NCI-H524 treated with DMSO at 0.1 percent for 48 hours (cell line): ENCODE data around the gene MLLT10.

Source experiments
- DNase-seq: peaks from one replicate; lab custom pipeline; 2025; lab: John Stamatoyannopoulos, UW

MLLT10 gene

DNA sequence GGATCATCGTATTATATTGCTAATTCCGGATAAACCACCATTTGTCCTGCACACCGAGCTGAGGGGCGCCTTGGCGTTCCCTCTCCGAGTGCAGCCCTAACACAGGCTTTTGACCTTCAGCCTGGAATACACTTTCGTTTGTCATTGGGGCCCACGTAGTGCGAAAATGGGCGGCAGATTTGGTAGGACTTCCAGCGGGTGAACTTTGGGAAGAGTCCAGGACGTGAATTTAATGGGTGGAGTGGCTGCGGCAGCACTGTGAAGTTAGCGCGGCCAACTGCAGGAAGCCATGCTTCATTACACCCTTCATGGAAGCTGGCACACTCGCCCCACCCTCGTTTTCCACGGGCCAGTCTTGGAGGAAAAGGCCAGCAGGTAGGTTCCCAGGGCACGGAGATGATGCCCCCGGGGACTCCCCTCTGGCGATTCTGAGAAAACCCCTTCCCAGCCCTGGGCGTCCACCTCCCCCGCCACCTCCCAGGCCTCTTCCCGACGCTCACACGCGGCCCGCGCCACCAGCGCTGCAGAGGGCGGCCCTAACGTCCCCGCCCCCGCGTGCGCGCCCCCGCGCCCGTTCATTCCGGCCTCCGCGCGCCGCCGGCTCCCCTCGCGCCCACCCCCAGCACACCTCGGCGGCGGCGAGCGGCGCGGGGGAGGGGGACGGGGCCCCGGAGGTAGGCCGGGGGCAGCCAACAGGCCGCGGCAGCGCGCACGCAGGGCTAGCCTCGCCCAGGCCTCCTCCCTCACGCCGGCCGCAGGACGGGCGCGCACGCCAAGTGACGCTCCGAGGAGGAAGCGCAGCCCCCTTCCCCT lies at the start of gene MLLT10:
TSS of gene MLLT10 (plus strand) at position 766 of the 813 bp plus-strand sequence. CDS start 413 bp downstream, outside the sequence.
- no peak for DNase-seq

DNA sequence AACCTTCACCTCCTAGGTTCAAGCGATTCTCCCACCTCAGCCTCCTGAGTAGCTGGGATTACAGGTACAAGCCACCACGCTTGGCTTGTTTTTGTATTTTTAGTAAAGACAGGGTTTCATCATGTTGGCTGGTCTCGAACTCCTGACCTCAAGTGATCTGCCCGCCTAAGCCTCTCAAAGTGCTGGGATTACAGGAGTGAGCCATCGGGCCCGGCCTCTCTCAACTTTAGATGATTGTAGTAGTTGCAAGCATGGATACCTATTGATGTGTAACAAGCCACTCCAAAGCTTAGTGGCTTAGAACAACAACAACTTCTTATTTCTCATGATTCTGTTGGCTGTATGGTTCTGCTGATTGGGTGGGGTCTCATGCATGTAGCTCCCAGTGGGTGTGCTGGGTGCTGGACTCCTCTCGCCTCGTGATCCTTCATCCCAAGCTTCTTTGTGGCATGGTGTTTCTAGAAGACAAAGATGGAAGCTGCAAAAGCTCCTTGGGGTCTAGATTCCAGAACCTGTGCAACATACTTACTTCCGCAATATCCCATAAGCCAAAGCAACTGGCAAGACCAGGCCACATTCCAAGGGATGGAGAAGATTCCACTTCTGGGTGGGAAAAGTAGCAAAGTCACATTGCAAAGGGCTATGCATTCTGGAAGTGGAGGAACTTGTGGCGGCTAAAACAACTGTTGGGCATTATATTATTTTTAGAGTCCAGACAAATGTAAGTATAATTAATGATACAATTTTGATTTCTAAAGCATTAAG lies 46.4 kb upstream of the MLLT10 start:
- no peak for DNase-seq

DNA sequence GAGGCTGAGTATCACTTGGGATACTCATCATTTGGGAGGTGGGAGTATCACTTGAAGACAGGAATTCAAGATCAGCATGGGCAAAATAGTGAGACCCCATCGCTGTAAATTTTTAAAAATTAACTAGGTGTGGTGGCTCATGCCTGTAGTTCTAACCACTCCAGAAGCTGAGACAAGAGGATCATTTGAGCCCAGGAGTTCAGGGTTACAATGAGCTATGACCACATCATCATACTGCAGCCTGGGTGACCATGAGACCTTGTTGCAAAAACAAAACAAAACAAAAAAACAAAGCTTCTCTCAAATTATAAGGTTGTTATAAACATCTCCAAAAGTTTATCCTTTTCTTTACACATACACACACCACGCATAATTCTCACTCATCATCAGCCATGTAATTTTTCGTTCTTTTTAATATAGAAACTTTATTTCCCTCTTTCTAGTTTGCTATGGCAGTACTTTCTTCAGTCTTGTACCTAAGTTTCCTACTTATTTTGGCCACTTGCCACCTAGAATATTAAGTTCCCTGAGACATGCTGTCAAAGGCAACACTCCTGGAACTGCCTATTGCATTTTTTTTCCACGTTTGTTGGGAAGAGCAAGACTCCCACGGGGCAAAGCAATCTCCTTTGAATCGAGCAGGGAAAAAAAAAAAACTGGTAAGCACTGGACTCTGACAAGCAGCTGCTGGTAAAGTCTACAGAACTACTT lies 45.6 kb upstream of the MLLT10 start:
- no peak for DNase-seq

DNA sequence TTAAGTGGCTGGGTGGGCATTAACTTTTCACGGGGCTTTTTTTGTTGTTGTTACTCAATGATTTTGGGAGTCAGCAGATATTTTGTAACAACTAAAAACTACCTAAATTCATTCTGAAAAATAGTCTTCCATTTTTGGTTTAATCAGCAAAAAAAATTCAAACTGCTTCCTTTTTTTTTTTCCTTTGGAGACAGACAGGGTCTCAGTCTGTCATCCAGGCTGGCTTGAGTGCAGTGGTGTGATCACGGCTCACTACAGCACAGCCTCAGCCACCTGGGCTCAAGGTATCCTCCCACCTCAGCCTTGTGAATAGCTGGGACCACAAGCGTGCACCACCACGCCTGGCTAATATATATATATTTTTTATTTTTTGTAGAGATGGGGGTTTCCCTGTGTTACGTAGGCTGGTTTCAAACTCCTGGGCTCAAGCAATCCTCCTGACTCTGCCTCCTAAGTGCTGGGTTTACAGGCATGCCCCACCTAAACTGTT lies 45.0 kb upstream of the MLLT10 start:
- DNase-seq = no peak

DNA sequence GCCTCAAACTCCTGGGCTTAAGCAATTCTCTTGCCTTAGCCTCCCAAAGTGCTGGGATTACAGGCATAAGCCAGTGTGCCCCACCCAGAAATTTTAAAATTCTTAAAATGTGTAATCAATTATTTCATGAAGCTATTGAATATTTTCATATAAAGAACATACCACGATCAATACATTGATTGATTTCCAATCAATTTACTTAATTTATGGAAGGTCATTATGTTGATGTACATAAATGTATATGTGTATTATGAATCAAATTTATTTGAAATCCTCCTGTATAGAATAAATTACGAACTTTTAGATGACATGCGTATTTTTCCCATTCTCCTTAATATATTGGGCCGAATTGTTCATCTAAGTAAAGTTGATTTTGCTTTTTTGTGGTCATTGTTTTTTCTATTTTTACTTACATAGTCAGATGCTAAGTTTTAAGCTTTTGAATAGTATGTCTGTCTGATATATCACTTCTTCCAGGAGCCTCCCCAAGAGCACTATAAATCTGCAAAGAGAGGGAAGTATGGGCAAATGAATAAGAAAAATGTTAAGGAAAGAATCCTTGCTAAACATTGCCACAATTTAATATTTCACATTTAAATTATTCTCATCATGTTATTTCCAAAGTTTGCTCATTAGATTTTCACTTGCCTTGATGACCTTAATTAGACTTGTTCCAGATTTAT lies 43.9 kb upstream of the MLLT10 start:
- no peak for DNase-seq

DNA sequence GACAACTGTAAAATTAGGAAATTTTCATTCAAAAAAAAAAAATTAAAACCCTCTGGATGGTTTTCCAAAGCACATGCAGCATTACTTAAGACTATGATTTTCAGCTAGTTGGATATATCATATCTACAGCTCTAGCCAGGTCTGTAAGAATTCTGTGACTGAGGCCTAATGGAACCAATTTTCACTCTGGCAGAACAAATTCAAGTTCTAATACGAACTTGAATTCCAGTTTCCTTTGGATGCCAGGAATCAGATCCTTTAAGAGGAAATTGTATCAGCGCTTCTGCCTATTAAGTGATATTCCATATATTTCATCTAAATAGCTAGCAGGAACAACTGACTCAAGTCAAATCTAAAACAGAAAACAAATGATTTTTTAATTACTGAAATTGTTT lies 43.3 kb upstream of the MLLT10 start:
- DNase-seq = no peak

DNA sequence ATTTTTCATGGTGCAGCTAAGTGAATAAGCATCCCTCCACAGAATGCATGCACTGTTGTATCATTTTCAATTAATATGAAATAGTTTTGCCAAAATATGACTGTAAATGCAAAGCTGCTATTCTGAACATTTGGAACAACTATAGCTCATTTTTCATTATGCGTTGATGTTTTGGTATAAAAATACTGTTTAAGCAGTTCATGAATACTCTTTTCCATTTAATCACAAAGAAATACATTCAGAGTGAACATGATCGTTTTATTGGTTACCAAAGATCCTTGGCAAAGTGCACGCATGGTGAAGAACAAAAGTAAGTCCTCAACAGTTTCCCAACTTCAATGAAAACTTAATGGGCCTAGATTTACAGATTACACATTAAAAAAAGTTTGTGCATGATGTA lies 41.6 kb upstream of the MLLT10 start:
- no peak for DNase-seq

DNA sequence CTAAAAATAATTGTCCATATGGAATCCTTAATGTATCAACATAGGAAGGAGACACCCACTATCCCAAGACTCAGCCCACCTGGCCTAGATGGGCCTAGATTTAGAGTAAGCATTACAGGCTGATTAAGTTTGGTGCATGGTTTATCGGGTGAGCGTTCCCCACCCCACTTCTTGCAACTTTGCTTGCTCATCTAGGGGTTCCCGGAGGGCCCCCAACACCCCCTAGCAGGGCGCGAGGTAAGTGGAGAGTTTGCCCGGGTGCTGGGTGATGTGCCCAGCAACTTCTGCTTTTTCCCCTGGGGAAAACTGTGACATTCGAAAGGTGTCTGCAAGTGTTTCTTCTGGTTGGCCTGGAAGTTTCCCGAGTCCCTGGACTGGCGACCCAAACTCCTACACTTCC lies 40.2 kb upstream of the MLLT10 start:
- DNase-seq = no peak

DNA sequence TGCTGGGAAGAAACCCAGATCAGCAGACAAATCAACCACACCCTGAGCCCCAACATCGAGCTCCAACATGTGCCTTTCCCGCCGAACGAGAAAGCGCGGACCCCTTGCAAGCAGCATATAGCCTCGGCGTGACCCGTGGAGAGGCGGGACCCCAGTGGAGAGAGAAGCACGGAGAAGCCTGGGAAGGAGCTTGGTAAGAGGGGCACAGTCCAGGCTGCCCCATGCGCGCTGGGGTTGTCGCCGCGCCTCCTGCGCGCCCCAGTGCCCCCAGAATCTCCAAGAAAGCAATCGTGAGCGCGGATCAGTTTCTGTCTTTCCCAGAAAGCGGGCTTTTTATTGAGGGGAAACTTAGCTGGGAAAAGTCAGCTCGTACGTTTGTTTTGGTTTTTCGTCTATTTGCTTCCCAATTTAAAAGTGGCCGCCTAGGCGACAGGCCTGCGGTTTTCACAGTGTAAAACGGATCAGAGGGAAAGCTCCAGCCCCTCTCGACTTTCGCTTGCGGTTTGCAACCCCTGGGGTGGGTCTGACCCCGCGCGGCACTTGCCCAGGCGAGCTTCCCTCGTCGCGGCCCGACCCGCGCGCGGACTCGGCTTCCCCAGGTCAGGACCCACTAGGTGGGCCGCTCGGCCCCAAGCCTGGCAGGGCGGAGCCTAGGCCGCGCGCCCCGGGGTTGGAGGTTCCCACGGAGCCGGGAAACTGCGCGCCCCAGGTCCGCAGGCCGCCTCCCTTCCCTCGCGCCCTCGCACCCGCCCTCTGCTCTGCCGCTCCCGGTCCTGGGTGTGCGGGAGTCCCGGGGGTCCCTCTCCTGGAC lies 39.6 kb upstream of the MLLT10 start:
- no peak for DNase-seq

DNA sequence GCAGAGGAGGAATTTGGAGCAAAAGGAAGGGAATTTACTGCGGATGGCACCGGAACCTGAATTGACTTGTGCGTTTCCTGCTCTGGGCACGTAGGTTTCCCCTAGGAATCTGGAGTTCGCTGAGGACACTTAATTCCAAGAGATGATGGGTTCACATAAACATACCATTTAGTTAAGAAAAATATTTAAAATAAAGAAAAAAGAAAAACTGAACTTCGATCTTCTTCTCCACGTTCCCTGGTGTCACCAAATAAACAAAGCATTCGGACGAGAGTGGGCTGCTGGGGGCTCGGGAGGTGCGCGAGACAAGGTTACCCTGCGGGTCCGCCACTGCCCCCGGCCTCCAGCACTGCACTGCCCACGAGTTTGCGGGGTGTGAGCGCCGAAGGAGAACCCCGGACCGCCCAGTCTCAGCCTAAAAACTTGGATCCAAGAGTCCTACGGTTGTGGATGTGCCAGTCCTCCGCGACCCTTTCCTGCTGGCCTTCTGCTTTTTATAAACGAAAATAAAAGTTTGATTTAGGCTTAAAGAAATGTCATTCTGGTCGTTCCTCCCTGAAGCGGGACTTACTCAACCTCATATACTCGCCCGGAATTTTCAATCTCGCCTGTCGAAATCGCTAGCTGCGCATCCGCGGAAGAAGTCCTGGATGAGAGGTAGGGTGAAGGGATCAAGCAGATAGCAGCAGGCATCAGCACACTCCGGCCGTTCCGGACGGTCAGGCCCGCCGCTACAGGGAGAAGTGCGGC lies 38.9 kb upstream of the MLLT10 start:
- DNase-seq = no peak

DNA sequence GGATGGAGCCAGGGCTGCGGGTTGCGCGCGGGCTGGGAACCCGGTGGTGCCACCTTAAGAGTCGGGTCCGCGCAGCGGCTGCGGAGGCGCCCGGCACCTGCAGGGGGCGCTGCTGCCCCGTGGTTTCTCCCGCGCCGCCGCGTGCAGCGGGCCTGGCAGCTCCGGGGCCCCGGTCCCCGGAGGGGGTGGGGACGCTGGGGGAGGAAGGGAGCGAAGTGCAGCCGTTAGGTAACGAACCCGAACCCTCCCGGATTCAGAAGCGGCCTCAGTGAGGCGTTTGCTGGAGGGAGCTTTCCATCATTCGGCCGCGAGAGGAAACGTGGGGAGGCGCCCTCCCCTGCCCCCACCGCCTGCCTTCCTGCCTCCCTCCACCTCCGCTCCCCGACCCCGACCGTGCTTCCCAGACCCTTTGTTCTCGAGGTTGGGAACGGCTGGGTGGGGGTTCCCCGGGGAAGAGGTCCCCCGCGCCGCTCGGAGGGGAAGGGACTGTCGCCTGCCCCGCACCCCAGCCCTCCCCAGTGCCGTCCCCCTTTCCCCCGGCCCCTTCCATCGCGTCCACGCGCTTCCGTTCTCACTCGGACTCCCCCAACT lies 38.2 kb upstream of the MLLT10 start:
- DNase-seq = no peak

DNA sequence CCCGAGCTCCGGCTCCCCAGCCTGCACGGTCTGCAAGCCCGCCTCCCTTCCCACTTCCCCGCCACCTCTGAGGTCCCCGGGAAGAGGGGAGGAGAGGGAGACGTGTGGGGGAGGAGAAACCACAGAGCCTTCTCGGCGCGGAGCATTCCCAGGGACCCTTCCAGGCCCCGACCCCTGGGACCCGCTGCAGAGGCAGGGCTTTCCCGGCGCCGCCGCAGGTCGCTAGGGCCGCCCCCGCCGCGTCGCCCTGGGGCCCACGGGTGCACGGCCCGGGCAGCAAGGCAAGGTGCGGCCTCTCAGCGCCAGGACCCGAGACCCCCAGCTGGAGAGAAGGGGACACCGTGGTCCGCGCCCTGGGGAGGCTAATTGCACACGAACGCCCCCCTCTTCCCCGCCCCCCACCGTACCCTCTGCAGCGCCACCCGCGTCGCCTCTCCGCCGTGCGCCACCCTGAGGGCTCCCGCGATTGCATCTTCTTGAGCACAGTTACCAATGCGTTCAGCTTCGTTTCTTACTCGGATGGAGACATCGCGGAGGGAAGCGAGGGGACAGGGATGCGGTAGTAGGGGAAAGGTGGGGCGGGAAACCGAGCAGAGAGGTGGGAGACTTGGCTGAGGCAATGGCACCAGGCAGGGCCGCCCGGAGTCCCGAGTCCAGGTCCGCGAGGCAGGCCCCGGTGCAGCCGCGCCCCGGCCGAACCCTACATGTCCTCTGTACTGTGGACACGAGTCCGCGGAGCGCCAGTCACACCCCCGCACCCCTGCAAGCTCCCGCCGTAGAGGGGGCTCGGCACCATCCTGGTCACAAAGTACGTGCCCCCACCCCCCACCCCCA lies 37.5 kb upstream of the MLLT10 start:
- no peak for DNase-seq

DNA sequence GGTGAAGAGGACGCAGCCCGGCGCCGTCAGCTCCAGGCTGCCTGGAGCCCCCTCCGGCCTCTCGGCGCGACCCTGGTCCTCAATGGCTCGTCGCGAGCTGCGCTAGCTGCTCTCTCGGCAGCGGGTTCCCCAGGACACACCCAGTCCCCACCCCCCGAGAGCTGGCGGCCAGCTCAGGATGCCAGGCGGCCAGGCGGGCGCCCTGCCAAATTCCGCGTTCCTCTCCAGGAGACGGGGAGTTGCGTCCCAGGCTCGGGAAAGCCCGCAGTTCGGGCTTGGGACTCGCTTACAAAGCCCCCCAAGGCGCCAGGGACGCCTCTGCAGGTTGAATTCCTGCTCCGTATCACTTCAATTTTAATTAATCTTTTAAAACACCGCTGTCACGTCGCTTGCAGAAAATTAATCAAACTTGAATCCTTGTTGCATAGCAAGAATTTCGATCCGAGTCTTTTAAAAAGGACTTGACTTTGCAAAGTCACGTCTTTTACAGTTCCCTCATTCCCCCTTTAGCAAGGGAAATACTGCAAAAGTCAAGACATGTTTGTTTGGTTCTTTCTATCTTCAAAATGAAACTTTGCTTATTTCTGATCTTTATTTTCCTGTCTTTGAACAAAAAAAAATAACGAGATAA lies 36.7 kb upstream of the MLLT10 start:
- DNase-seq = no peak

DNA sequence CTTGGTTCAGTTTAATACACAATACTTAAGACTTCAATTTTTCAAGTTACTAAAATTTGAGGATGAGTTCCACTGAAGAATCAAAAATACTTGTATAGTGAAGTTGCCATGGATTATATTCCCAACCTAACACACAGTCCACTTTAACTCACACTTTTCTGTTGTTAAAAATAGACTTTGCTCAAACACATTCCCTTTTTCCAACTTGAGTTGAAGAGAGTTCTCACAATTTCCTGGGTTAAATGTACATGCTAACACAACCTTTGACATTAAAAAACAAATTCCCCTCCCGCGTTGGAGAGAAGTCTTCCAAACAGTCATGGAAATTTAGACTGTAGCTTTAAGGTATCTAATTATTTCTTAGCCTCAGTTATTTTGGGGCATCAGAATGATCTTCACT lies 35.7 kb upstream of the MLLT10 start:
- no peak for DNase-seq

DNA sequence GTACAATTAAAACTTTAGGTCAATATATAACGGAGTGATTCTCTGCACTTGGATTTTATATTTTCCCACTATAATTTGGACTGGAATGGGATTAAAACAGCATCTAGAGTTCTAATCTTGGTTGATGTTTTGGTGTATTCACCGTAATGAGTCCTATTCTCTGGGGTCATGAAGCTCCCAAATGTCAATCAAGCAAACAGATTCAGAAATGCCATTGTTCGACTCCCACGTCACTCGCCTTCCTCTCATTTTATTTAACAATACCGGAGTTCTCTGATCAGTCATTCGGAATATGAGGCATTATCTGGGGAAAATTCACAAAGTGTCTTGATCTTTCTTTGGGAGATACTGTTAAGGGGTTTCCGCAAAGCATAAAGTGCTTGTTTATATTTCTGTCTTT lies 35.0 kb upstream of the MLLT10 start:
- DNase-seq = no peak

DNA sequence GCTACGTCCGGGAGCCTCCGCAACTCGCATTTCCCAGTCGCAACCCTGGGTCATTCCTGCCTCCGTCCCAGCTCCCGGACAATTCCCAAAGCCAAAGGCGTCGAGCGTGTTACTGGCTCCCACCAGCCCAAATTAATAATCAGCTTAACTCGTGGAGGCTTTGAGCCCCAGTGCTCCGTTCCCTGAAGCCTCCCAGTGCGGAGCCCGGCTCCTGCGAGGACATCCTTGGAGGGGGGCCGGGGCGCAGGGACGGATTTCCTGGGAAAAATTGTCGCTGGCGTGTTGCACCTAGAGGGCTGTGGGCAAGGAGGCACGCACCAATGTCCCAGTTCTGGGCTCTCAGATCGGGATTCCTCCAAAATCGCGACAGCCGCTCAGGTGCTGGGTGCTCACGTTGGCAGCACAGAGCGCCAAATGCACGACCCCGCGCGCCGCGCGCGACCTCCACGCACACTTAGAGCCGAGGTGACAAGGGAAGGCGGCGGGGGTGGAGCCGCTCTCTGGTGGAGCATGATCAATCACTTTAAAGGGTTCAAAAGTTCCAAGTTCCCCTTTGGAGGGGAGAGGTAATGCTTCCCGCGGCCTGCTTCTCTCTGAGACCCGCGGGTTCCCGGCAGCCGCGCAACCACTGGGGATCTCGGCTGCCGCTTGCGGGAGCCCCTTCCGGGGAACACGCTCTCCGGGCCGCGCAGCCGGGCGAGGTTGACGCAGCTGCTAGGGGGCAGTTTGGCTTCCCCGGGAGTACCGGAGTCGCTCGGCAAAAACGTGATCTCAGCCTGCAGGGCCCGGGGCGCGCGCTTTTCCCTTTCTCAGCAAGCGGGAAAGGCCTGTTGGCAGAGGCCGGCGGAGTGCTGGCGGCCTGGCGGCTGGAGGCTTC lies 34.1 kb upstream of the MLLT10 start:
- no peak for DNase-seq

DNA sequence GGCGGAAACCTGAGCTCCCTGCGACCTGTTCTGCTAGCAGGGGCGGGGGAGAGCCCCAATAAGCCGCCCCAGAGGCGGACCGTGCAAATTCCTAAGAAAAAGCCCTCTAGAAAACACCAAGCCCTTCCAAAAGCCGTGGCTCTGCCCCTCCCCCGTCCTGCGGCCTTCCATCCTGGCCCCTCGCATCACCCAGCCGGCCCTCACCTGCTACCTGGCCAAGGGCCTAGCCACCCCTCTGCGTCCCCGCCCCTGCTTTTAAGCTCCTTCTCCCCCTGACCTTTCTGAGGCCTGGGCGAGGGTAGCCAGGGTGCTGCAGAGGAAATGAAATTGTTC lies 33.5 kb upstream of the MLLT10 start:
- no peak for DNase-seq

DNA sequence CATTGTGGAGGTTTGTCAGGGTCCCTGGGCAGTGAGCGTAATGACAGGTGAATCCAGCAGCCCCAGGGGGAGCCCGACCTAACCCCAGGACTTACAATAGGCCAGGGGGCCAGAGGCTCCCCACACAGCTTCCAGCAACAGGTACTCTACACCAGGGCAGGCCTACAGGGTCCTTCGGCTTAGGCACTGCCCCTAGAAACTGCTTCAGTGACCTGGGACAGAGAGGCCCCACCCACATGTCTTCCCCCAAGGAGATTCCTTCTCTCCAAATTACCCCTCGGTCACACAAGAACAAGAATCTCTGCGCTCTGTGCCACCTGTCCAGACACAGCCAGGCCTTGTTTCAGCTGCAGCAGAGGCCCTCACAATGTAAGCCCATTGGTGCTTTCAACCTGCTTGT lies 32.9 kb upstream of the MLLT10 start:
- DNase-seq = no peak
